RPMI8226 (cell line): Measurements from ENCODE around the gene TMPRSS15.
A peak's percentile ranks its signal among the peaks of the same experiment; 100 is the strongest.
"Not testable (repeated sequence)": the region's sequence is repeated elsewhere in the genome, so short reads cannot be mapped to it uniquely, and the experiment has no call there.

ENCODE experiments used
- DNase-seq: peaks from one replicate; pipeline ENCODE4 v3.0.0-alpha.2; 2015

The TMPRSS15 gene

DNA sequence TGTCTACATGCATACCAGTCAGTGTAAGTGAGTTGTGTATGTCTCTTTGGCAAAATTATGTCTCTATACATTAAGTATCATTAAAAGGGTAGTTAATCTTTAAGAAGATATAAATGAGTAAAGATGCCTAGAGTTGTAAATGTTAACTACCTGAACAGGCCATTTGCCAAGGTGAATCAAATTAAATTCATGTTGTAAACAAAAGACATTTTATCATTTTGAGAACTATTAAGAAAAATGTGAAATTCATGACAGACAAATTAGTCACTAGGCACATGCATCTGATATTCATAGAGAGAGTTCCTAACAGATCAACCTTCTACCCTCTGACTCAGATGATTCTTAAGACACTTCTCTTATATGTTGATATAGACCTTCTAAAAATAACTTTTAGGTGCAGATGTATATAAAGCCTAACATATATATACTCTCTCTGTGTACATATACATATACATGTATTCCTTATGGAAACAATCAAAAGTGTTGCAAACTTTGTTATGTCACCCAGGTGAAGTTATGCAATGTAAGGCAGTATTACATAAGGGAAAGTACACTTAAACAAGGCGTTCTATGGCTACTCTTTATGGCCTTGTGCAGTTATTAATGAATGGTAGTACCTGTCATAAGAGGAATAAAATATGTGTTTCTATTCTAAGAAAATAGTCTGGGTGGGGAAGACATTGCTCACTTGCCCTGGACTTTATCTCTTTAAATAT lies at the start of gene TMPRSS15:
TSS of gene TMPRSS15 (minus strand) at position 51 of the 716 bp plus-strand sequence. CDS start 163 bp downstream, outside the sequence.
- DNase-seq = no peak

DNA sequence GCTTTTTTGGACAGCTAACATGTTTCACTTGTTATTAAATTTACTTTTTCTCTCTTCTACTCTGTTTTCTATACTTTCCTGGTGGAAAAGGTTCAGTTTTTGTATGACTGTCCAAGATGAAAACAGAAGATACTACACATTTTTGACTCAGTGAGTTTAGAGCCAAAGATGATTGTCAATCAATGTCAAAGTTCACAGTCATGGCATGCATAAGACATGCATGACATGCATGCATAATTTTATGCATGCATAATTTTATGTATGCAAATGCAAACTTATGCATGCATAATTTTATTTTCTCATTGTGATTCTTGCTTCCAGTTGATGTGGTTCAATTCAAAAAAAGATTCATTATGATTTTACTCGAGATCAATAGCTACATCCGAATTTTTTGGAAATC lies 48.1 kb upstream of the TMPRSS15 start:
- no peak for DNase-seq

DNA sequence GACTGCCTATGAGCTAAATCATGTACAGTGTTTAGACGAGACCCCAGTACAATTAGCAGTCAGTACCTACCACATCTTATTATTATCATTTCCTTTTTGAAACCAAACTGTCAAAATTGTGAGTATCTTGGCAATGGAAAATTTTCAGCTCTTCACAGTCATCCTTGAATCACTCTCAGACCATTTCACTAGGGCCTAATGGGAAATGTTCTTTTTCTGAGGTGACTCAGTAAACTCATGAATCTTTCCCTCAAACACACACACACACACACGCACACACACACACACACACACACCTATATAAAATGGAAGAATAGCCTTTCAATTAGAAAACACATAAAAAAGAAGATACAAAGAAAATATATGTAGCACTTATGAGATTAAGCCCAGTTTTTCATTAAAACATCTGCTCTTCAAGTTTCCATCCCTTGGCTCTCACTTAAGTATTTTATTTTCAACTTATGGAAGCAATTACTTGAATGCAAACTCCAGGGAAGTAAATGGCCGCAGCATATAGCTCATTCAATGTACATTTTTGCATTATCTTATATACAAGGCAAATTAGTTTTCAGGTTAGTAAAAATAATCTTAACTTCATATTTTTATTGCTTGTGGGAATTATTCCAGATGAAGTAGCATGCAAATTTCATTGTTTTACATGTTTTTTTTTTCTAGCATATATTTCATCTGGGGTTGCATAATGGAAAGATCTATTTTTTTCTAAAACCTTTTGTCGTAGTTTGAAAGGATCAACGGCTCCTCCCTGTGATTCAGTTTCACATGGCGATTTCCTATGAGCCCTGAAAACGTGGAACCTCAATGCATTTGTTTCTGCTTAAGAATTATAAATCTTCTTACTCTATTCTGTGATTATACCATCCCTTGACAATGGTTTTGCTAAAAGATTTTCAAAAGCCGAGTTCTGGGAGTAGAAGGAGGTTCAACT lies 46.3 kb upstream of the TMPRSS15 start:
- no peak for DNase-seq

DNA sequence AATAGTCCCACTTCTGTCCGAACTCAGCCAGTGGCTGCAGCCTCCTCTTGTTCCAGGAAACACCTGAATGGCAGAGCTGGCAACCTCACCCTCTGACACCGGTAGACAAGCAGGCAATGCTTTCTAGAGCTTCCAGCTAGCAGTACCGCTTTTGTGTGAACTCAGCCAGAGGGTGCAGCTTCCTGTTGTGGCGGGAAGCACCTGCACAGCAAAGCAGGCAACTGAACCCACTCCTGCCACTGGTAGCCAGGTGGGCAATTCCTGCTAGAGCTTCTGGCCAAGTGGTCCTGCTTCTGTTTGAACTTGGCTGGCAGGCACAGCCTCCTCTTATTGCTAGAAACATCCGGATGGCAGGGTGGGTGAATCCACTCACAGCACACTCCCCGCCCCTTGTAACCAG lies 40.1 kb upstream of the TMPRSS15 start:
- peak; percentile 97 for DNase-seq

DNA sequence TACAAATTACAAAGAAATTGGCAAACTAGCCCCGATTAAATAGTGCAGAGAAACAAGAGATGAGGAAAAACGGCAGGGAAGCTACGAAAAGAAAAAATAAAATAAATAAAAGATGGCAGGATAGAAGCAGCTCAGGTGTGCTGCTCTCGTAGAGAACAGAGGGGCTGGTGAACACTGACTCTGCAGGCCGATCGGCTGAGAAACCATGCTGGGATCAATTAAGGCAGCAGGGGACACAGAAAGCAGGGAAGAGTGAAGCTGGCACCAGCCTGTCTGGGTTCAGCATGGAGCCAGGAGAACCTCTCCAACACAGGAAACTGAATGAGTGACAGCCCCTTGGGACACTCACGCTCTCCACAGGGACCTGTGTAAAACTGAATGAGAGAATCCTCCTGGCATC lies 39.5 kb upstream of the TMPRSS15 start:
- DNase-seq = no peak

DNA sequence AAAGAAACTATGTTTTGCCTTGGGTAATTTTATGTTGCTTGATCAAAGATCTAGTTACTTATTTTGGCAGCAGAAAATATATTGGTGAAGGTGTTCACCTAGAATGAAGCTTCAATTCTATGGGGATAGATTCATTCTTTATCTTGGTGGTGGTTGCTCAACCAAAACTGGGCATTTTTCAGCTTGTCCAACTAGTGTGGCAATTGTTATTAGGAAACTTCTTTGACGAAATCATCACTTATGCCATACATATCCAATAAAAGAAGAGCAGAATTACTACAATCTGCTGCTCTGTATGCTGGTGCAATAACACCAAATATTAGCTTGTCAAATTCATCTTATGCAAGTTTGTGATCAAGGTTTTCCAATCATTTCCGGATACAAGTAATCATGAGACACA lies 26.8 kb upstream of the TMPRSS15 start:
- no peak for DNase-seq

DNA sequence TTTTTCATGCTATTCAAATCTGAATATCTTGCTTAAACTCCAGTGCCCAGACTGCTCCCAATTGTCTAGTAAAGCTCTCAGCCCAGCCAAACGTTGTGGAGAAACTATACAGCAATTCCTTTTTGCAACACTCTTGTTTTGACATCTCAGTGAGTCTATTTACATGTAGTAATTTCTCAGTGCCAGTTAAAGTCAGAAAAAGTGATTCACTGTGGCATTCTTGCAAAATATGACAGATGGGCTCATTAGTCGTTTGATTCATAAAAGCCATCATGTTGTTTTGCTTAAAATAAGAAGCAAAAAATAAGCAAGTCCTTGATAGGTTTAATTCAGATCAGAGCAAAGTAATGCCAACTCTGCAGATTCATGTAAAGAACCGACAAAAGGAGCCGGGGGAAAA lies 20.7 kb upstream of the TMPRSS15 start:
- DNase-seq = no peak

DNA sequence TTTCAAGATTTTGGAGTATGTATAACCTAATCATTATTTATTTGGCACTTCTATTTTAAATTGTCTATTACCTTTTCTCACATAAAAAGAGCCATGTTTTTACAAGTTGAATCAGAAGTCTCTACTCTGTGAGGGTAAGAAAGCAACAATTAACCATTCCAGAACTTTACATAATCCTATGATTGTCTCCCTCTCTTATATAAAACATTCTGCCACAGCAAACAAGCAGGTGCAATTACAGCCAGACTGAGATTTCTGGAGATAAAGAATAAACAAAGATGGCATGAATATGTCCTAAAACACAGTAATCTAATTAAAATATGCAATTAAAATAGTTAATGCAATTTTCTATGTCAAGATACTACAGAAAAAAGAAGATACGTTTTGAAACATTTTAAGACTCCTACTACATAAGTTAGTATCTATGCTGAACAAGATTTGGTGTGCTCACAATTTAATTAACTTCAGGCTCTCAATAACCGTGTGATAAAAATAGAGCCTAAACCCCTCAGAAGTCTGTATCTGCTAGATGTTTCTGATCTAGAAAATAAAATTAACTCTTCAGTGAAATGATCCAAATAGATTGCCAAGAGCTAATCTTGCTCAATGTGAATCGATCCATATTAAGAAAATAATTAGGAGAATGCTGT lies 13.7 kb upstream of the TMPRSS15 start:
- no peak for DNase-seq

DNA sequence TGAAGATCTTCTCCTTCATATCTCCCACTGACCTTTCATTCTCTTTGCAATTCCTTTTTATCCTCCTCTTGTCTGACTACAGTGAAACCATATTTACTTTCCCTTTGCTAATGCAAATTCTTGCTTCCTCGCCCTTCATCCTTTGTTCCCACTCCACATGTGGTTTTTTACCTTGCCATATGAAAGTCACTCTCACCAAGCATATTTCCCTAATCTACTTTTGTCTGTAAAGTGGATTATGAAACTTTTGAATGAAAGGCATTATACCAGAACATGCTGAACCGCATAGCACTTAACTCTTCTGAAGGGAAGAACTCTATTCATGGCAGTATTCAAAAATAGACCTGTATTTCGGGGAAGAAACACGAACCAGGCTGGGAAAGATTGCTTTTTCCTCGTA lies 8.0 kb upstream of the TMPRSS15 start:
- DNase-seq = no peak

DNA sequence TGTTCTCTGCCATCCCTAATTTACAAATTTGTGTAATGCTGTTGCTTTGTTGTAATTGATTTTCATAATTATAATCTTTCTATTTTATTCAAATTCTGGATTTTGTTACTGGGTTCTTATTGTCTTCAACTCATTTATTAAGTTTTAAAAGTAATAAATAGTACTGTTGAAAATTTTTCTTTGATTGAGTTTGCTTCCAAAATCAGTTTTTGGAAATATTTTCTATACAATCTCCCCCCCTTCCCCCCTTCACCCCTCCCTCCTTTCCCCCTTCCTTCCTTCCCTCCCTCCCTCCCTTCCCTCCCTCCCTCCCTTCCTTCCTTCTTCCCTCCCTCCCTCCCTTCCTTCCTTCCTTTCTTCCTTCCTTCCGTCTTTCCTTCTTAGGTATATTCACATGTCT lies 6.0 kb upstream of the TMPRSS15 start:
- no peak for DNase-seq

DNA sequence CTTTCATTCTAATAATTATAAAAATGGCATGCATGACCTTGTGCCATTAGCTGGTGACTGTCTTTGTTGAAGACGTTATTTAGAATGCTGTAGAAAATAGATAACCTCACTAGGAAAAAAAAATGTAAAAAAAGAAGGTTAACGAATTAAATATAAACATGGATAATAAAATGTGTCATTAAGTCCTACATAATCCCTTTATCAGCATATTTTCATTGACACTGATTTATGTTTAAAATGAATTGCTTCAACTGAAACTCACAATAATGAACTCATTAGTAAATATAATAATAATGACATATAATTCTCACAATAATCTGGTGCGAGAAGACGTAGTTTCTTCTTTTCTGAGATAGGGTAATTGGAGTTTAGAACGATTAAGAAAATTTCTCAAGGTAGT lies 4.7 kb downstream of the TMPRSS15 start:
- no peak for DNase-seq

DNA sequence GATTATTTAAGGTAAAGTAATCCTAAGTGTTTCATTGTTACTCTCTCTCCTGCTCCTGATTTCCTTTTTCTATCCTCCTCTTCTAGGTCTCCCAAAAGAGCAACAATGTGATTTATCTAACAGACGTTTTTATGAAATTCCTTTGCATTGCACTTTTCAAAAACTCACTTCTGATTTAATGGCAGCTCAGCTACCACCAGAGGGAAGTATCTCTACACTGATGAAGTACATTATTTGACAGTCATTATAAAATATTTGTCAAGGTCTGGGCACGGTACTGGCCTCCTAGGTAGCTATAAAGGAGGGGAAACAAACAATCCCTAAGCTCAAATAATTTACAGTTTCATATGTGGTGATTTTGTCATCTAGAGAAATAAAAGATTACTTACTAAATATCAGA lies 15.6 kb downstream of the TMPRSS15 start:
- peak; percentile 30 for DNase-seq

DNA sequence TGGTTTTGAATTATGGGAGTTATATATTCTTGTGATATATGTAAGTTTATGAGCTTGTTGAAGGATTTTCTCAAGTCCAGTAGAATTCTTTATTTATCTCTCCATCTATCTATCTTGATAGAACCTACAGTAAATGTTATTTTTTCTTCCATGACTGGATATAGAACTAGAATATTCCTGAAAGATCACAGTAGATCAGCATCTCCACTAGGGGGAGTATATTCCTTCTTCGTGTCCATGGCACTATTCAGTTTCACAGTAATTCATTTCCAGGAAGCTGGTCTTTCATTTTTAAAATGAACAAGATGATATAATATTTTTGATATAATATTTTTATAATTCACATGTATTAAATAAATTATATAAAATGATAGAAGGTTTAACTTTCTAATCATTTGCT lies 18.8 kb downstream of the TMPRSS15 start:
- peak; percentile 58 for DNase-seq

DNA sequence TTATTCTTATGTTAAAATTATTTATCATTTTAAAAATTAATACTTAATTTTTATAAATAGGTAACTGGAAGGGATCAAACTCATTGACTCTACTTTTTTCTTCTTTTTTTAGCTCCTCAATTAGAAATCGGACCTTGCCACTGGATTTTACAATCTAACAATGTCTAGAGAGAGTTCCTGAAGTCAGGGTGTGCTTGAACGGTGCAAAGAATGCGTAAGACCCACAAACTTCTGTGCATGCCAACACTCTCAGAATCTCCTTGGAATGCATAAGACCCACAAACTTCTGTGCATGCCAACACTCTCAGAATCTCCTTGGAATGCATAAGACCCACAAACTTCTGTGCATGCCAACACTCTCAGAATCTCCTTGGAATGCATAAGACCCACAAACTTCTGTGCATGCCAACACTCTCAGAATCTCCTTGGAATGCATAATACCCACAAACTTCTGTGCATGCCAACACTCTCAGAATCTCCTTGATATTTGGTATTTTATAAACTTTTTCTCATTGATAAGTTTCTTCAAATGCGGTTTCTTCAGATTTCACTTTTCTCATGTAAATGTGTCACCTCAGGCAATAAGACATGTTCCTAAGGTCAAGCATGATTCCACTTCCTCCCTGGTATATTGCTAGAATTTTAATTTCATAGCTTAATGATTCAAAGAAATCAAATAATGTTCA lies 20.5 kb downstream of the TMPRSS15 start:
- DNase-seq = not testable (repeated sequence)

DNA sequence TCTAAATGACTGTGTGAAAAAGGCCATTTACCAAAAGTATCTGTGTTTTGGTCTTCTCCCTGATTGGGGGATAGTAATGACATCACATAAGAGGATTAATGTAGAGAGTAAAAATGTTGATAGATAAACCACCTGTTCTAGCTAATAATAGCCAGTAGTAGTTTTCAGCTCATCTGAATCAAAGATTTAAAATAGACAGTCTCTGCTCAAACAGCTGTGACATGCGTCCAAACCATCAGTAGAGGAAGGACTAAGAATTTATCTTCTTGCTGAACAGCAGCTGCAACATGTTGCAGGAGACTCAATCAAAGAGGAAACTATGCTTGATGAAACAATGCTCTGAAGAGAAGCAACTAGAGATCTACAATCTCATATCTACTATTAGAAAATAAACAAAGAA lies 21.4 kb downstream of the TMPRSS15 start:
- no peak for DNase-seq

DNA sequence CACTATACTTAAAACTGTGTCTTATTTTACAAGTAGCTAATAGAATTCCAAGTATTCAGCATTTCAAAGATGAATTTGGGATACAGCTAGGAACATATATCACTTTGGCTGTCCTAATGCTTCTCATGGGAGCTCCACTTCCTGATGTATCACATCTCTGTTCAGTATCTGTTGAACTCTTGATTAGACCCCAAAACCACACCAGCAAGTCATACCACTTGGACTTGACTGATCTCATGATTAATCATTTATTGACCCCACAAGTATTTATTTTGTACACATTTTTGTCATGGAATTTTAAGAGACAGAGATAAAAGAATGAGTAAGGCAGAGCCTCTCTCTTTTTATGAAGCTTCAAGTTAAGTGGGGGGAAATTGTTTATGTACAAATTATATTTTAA lies 30.0 kb downstream of the TMPRSS15 start:
- no peak for DNase-seq

DNA sequence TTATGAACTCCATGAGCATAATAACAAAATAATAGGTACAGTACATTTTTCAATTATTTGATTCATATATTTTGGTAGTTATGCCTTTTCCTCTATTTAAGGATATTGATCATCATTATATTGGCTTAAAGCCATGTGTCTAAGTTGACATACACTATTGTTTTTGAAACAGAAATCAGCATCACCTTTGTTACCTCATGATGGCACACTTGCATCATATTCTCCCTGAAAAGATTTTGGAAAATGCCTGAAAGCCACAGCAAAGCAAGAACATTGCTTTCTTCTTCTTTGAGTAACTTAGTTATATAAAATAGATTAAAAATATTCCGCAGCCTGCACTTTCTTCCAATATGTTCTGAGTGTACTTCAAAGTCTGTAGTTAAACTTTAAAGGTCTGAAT lies 33.3 kb downstream of the TMPRSS15 start:
- DNase-seq = peak; percentile 23

DNA sequence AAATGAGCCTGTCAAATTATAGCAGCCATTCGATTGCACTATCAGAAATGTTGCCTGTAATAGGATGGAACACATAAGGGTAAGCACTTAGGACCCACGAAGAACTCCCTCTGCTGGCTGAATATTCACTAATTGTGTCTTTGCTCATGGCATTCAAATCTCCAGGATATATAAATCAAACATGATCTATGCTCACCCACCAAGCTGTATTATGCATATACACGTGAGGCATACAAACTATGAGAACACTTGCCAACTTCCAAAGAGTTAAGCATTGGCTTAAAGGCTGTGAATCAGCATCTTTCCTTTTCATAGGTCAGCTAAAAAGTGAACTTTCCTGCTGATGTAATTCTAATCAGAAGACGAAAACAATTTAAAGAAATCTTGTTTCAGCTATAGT lies 34.5 kb downstream of the TMPRSS15 start:
- peak; percentile 88 for DNase-seq

DNA sequence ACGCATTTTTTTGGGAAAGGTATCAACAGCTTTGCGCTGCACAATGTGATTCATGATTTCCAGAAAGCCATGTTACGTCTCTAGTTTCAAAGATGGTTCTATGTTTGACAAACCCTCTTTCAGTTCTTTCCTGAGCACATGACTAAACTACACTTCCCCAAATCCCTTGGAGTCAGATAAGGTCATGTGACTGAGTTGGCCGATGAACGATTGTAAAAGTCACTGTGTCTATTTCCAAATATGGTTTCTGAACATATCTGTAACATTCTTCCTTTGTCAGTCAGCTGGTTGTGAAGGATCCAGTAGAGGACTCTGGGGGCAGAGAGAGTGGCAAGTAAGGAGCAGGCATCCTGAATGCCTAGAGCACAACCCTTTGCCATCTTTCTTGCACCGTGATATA lies 35.4 kb downstream of the TMPRSS15 start:
- no peak for DNase-seq

DNA sequence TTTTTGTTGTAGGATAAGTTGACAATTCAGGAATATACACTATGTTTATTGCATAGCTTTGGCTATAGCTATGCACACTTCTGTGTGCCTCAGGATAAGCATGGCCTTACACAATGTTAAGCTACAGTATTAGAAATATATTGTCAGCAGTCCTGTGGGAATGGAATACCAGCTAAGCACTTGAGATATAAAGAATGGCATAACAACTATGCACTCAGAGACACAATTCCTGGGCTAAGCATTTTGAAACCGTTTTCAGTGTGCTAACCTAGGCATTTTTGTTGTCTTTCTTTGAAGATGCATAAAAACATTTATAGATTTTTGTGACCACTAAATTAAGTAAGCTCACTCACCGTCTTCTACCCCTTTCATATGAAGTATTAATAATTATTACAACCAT lies 46.8 kb downstream of the TMPRSS15 start:
- peak; percentile 72 for DNase-seq

DNA sequence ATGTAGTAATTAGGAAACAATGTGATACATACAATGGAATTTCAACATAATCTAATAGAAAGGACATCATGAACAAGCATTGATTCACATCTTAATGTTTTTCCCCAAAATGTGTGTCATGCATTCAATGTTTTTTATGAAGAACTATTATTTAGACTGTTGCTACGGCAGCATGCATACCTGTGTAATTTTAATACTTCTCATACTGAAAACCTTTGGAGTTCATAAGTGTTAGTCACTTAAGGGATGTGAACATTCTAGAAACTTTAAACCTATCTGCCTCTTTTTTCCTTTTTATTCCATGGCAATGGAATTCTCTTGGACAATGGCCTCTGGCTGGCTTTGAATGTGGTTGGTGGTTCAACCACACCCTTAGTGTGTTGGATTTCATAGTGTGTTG lies 48.6 kb downstream of the TMPRSS15 start:
- no peak for DNase-seq

DNA sequence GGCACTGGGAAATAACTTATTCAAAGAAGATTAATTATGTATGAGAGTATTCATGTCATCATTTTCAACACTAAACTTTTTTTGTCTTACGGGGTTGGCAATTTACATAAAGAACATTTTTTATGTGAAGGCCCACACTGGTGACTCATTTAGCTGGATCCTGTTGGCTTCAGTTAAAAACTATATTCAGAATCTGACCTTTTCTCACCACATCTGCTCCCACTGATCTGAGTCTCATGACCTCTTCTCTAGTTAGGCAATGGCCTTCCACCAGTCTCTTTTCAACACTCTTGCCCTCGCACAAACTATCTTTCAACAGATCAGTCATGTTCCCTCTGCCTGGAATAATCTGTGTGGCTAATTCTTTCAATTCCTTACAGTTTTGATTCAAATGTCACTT lies 53.4 kb downstream of the TMPRSS15 start:
- no peak for DNase-seq

DNA sequence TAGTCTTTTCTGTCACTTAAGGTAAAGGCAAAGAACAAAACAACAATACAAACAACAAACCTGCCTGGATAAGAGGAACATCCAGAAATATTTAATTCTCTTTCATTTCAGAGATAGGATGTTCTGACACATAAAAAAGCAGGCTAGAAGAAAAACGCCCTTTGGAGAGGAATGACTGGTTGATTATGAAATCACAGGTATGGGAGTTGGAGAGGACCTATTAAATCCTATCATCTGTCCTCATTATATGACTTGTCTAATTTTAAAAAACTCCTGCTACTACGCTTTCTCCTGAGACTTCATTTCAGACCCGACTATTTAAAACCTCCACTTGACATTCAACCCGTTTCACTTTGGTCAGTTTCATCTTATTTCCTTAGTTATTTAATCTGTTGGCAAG lies 54.1 kb downstream of the TMPRSS15 start:
- no peak for DNase-seq
